ENCODE data around the gene EIF3L.

Gene EIF3L

GRCh38 chr22:37927637-37927936, 78.4 kb downstream of the EIF3L start:
- DNase-seq (ENCODE audit: low spot score) = no peak

DNA sequence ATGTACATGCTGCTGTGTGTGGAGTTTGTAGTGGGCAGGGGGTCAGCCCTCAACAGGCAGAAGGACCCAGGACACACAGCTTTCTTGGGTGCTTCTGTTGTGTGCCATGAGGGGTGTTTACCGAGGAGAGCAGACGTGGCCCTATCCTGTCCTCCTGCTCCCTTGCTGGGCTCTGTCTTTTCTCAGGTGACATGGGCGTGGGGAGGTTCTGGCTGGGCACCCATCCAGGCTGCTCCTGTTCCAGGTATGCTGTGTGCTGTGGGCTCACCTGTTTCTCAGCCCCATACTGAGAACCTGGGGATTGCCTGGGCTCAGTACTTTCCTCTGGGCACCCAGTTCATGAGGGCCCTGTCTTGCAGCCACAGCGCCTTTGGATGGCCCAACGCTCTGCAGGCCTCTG, 80.2 kb downstream of the EIF3L start:
- no peak for DNase-seq (ENCODE audit: low spot score)

- DNase-seq (ENCODE audit: low spot score) = peak; percentile 58
Measured at GRCh38 chr22:37930270-37930951, 81.2 kb downstream of the EIF3L start.

GRCh38 chr22:37930952-37931440, 81.8 kb downstream of the EIF3L start:
- no peak for DNase-seq (ENCODE audit: low spot score)

DNA sequence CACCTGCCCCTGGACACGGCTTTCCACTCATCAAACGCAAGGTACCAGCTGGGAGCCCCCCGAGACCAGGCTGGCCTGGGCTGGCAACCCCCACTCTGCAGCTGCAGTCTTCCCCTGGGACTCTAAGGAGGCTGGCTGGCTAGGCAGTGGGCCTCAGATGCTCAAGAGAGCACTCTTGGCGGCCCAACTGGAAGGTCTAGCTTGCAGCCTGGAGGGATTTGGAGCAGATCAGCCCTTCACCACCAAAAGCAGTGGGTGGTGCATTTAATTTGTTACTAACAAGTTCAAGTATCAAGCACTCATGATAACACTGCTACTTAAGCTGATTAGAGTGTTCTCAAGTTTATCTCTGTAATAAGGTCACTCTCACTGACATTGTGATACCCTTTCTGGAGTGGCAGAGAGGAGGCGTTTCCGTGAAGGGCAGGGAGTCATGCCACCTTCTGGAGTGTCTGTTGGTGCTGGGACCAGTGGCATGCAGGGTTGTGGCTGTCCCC, 82.7 kb downstream of the EIF3L start:
- DNase-seq (ENCODE audit: low spot score) = no peak

GRCh38 chr22:37932401-37932800, 83.2 kb downstream of the EIF3L start:
- no peak for DNase-seq (ENCODE audit: low spot score)

DNA sequence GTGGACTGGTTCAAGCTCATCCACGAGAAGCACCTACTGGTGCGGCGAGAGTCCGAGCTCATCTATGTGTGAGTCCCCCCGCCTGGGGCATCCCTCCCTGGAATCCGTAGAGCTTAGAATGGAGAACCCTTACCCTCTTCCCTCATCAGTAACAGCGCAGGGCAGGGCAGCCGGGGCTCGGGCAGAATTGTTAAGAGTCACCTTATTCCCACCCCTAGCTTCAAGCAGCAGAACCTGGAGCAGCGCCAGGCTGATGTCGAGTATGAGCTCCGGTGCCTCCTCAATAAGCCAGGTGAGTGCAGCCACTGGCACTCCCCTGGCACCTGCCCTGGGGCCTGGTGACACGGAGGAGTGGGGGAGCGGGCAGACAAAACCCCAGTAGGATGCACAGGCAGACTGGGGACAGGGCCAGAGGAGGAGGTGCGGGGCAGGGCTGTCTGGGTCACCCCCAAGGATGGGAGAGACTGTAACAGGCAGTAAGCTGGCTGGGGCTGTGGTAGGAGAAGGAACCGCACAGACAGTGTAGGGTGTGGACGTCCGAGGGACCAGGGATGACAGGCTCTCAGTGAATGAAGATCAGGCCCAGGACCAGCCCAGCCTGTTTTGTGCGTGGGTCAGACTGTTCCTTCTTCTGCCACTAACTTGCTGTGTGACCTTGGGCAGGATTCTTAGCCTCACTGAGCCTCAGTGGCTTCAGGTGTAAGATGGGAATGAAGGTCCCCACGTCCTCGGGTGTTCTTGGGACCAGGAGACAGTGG, 83.8 kb downstream of the EIF3L start:
- DNase-seq (ENCODE audit: low spot score) = no peak

DNA sequence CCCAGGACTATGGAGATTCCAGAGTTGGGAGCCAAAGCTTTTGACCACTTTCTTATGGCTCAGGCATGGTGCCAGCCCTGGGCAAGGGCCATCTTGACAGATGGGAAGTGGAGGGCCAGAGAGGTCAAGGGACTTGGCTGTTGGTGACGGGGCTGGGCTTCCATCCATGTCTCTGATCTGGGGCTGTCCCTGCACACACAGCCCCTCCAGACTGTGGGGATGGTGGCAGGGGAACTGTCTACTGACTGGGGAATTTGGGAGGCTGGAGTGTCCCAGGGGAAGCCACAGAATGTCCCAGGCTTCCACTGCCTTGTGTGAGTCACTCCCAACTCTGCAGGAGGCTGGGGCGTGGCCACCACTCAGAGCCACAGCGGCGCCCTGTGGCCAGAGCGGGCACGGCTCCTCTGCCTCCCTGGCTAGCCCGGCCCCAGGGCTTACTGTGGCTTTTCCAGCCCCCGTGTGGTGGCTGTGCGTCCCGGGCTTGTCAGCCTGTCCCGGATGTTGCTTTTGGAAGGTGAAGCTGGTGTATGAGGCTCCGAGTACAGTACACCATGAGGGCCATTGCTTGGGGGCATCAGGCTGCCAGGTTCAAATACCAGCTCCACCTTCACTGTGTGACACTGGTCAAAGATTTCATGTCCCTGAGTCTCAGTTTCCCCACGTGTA, 84.6 kb downstream of the EIF3L start:
- DNase-seq (ENCODE audit: low spot score) = peak; percentile 84
